Spleen (tissue), 11 donors: ENCODE measurements around the gene TMEM178B. TPM values are rescaled to one million over a fixed set of nuclear protein-coding genes. Genes with fewer than 3 reads are reported as not detected.

Experiments used
- DNase-seq: peaks from one replicate; pipeline ENCODE4 v3.0.0-alpha.2; 2020
- H3K27ac ChIP-seq, 8 donors: fragments of 200-600 bp; sonication (generic) in 7 of 8; 1 replicate in 4 of 8; 2 replicates in 4 of 8; pipeline versions ENCODE4 v1.5.0 to v1.8.0; 2016 to 2021; ENCODE audit warnings: inconsistent platforms in 4 of 8, mild to moderate bottlenecking in 4 of 8, moderate library complexity in 1 of 8
- H3K27me3 ChIP-seq, 7 donors: fragments of 200-600 bp; sonication (generic) in 6 of 7; replicated peaks in 1 of 7; 1 replicate in 4 of 7; 2 replicates in 3 of 7; pipeline versions ENCODE4 v1.5.0 to v1.8.0; 2016 to 2021; ENCODE audit warnings: inconsistent platforms in 3 of 7, mild to moderate bottlenecking in 1 of 7
- H3K36me3 ChIP-seq, 6 donors: fragments of 200-600 bp; sonication (generic) in 5 of 6; 1 replicate in 4 of 6; 2 replicates in 2 of 6; pipeline versions ENCODE4 v1.5.0 to v1.8.0; 2016 to 2021; ENCODE audit warnings: inconsistent platforms in 2 of 6
- H3K4me1 ChIP-seq, 6 donors: fragments of 200-600 bp; sonication (generic) in 5 of 6; 1 replicate in 3 of 6; 2 replicates in 3 of 6; pipeline versions ENCODE4 v1.5.0 to v1.8.0; 2016 to 2021; ENCODE audit warnings: inconsistent platforms in 3 of 6
- H3K4me3 ChIP-seq, 8 donors: fragments of 200-600 bp; sonication (generic) in 7 of 8; 1 replicate in 4 of 8; 2 replicates in 4 of 8; pipeline versions ENCODE4 v1.5.0 to v1.8.0; 2016 to 2021; ENCODE audit warnings: inconsistent platforms in 4 of 8, mild to moderate bottlenecking in 4 of 8, moderate library complexity in 2 of 8
- H3K9me3 ChIP-seq, 8 donors: fragments of 200-600 bp; sonication (generic) in 7 of 8; 1 replicate in 4 of 8; 2 replicates in 4 of 8; pipeline versions ENCODE4 v1.5.0 to v1.8.0; 2016 to 2021; ENCODE audit warnings: inconsistent platforms in 4 of 8
- CTCF ChIP-seq, 11 experiments: fragments of 200-600 bp in 7 of 11; fragments of 450-650 bp in 4 of 11; sonication (generic) in 4 of 11; IDR thresholded peaks in 8 of 11; conservative IDR thresholded peaks in 3 of 11; 1 replicate in 7 of 11; 2 replicates in 4 of 11; pipeline versions ENCODE4 v1.4.0 to v1.8.0; 2016 to 2021; ENCODE audit warnings: antibody characterized with exemption in 11 of 11, inconsistent platforms in 4 of 11, mild to moderate bottlenecking in 1 of 11
- POLR2A ChIP-seq, 3 donors: fragments of 450-650 bp; IDR thresholded peaks; one replicate each; pipeline ENCODE4 v1.5.1; 2017; ENCODE audit warnings: antibody characterized with exemption in 3 of 3, mild to moderate bottlenecking in 1 of 3
- POLR2AphosphoS5 ChIP-seq, 3 donors: sonication (generic); formaldehyde crosslinking; IDR thresholded peaks; one replicate each; pipeline ENCODE4 v1.5.1; 2017; ENCODE audit warnings: antibody characterized with exemption in 3 of 3
- WGBS, 5 donors: extraction: QIAGEN DNeasy Blood & Tissue Kit in 3 of 5; methylation state at CpG; one replicate each; pipeline versions ENCODE4 v1.1.5 to v1.1.7; 2013 to 2018; 5-methylcytosine and 5-hydroxymethylcytosine counted together
- intact Hi-C: fragments of 100-400 bp; cut with DNase I; formaldehyde crosslinking; loops from one replicate; pipeline ENCODE4 v1.15.0; 2023; ENCODE audit warnings: low total_unique reads
- polyA plus RNA-seq, 3 donors: library from polyadenylated mRNA; stranded (reverse); fragments of 200-250 nt; gene quantifications; one replicate each; pipeline ENCODE4 v1.2.1, GENCODE V29; 2013
- total RNA-seq, 7 donors: library from RNA; depleted of rRNA in 3 of 7; stranded (reverse); fragments of >200 nt in 3 of 7; fragmentation: NEBNext Ultra II Directional in 4 of 7; extraction: Animal tissue kit (Norgen Biotek cat#: 25700) in 4 of 7; gene quantifications; one replicate each; pipeline versions ENCODE4 v1.1.0 to v1.2.1, GENCODE V29; 2016 to 2021
- donor health status: healthy with polysubstance abuse.
- donor health status: DM: no; HTN: no; CAD: no; lungs with moderate emphysema.
- donor health status: DM: no; HTN: no; CAD: no.
- donor health status: Bipolar disorder and iron deficiency.
- donor health status: healthy.
- donor health status: DM: no; HTN: no; CAD: no.
- donor health status: DM: yes; HTN: yes; CAD: no.

Gene TMEM178B
- total and polyA plus RNA-seq, 10 donors: 0.35 to 5.5 (median 1.3) TPM

GRCh38 chr7:141275350-141275749 is 201.5 kb downstream of the TMEM178B start:
- TF ChIP-seq POLR2AphosphoS5 (IDR thresholded peaks at IDR 0.05) (no peak), POLR2A (IDR thresholded peaks at IDR 0.05) (no peak), CTCF (IDR thresholded peaks at IDR 0.05 in 8 of 11, conservative IDR thresholded peaks at IDR 0.05 in 3 of 11) (no peak)
- Histone ChIP-seq H3K4me3 (no peak overlapping the region), H3K27ac (no peak overlapping the region), H3K27me3 (no peaks in the 10 kb centered on the region), H3K36me3 (no peaks in the 10 kb centered on the region), H3K9me3 (no peaks in the 10 kb centered on the region), H3K4me1 (no peaks in the 10 kb centered on the region)
- DNase-seq: no peak
- WGBS, 5 donors: 53 to 92% (median 63%) methylated on average over 2 of the region's 2 CpGs
- intact Hi-C loops: no loop called here

- WGBS, 5 donors: 74 to 89% (median 83%) methylated on average over 4 of the region's 4 CpGs
- no peaks in the 10 kb centered on the region for H3K27me3 ChIP-seq
- H3K4me3 ChIP-seq: no peak overlapping the region
- H3K27ac ChIP-seq: no peak overlapping the region
- no peaks in the 10 kb centered on the region for H3K9me3 ChIP-seq
- intact Hi-C loops: no loop called here
- TF ChIP-seq CTCF (IDR thresholded peaks at IDR 0.05 in 8 of 11, conservative IDR thresholded peaks at IDR 0.05 in 3 of 11) (no peak), POLR2AphosphoS5 (IDR thresholded peaks at IDR 0.05) (no peak), POLR2A (IDR thresholded peaks at IDR 0.05) (no peak)
- no peak for DNase-seq
- H3K36me3 ChIP-seq: no peaks in the 10 kb centered on the region
- no peaks in the 10 kb centered on the region for H3K4me1 ChIP-seq
Observed at GRCh38 chr7:141276031-141276430, 202.2 kb downstream of the TMEM178B start.

DNA sequence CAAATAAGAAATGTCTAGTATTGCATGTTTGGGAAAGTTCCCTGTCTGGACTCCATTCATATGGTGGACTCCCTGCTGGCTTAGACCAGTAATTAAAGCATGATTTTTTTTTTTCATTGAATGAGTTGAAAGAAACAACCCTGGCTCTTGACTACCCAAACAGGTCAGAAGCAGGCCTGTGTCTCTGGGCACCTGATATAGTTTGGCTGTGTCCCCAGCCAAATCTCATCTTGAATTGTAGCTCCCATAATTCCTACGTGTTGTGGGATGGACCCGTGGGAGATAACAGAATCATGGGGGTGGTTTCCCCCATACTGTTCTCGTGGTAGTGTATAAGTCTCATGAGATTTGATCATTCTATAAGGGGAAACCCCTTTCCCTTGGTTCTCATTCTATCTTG is 206.2 kb downstream of the TMEM178B start:
- Histone ChIP-seq H3K4me3 (no peak overlapping the region), H3K27ac (no peak overlapping the region), H3K4me1 (no peaks in the 10 kb centered on the region), H3K27me3 (no peaks in the 10 kb centered on the region), H3K36me3 (no peaks in the 10 kb centered on the region), H3K9me3 (no peaks in the 10 kb centered on the region)
- DNase-seq: no peak
- intact Hi-C loops: no loop called here
- no peak for TF ChIP-seq POLR2AphosphoS5 (IDR thresholded peaks at IDR 0.05)
- TF ChIP-seq POLR2A (IDR thresholded peaks at IDR 0.05): no peak
- no peak for TF ChIP-seq CTCF (IDR thresholded peaks at IDR 0.05 in 8 of 11, conservative IDR thresholded peaks at IDR 0.05 in 3 of 11)
- 60 to 77% (median 64%) methylated on average over 3 of the region's 3 CpGs for WGBS, 5 donors

- no peak overlapping the region for H3K27ac ChIP-seq
- no peak for DNase-seq
- H3K27me3 ChIP-seq: no peaks in the 10 kb centered on the region
- 86 to 94% (median 90%) methylated on average over 7 of the region's 7 CpGs for whole genome bisulfite sequencing, 5 donors
- TF ChIP-seq POLR2AphosphoS5 (IDR thresholded peaks at IDR 0.05) (no peak), POLR2A (IDR thresholded peaks at IDR 0.05) (no peak), CTCF (IDR thresholded peaks at IDR 0.05 in 8 of 11, conservative IDR thresholded peaks at IDR 0.05 in 3 of 11) (no peak)
- intact Hi-C loops: no loop called here
- H3K36me3 ChIP-seq: no peaks in the 10 kb centered on the region
- no peaks in the 10 kb centered on the region for H3K4me1 ChIP-seq
- no peak overlapping the region for H3K4me3 ChIP-seq
- H3K9me3 ChIP-seq: no peaks in the 10 kb centered on the region
Observed at GRCh38 chr7:141281311-141281710, 207.4 kb downstream of the TMEM178B start.
